Renal pelvis (tissue), 4 donors: ENCODE results near the gene HOXB4. TPM values are rescaled to one million over a fixed set of nuclear protein-coding genes. Genes with fewer than 3 reads are reported as not detected.

Source experiments
- DNase-seq: peaks from one replicate; pipeline ENCODE4 v3.0.0-alpha.2; 2013
- polyA plus RNA-seq, 3 donors: library from polyadenylated mRNA; unstranded; fragments of 120-200 nt; gene quantifications; one replicate each; pipeline ENCODE4 v1.2.1, GENCODE V29; 2013; ENCODE audit not compliant: insufficient read length in 3 of 3

HOXB4 gene
- polyA plus RNA-seq, 3 donors = 12.7 to 22.9 (median 21.9) TPM

DNA sequence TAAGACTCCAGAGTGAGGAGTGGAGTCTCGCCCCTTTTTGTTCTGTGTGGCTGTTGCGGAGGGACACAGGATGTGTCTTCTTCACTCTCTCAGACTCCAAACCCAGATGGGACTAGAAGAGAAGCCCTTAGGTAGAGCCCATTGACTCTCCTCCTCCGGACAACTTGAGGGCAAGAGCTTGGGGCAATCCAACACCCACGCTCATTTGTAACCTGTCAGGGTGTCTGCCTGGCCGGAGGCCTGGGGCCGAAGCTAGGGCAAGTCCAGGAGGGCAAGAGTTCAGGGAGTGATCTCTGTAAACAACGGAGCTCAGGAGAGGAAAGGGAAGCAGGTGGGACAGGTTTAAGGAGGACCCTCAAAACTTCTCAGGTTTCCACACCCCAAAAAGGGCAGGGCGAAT lies 45.9 kb downstream of the HOXB4 start:
- no peak for DNase-seq

DNA sequence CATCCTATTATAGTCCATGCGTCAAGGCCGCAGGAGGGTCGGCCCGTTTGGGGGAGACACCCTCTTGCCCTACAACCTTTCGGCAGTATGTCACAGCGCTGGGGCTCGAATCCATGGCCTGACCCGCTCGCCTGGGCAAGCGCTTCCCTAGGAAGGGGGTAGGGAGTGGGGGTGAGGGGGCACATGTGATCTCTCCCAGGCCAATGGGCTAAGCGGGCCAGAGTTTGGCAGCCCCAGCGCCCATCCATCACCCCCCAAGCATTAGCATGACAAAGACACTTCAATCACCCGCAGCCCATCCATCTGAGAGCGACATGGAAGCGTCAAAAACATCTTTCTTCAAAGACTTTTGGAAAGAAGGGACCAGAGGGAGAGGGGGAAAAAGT lies 47.3 kb downstream of the HOXB4 start, which contains the start of gene HOXB1:
Gene HOXB1 (minus strand): TSS at position 125 of the 386 bp plus-strand sequence. CDS start 107 bp downstream, at position 18.
- DNase-seq = no peak

DNA sequence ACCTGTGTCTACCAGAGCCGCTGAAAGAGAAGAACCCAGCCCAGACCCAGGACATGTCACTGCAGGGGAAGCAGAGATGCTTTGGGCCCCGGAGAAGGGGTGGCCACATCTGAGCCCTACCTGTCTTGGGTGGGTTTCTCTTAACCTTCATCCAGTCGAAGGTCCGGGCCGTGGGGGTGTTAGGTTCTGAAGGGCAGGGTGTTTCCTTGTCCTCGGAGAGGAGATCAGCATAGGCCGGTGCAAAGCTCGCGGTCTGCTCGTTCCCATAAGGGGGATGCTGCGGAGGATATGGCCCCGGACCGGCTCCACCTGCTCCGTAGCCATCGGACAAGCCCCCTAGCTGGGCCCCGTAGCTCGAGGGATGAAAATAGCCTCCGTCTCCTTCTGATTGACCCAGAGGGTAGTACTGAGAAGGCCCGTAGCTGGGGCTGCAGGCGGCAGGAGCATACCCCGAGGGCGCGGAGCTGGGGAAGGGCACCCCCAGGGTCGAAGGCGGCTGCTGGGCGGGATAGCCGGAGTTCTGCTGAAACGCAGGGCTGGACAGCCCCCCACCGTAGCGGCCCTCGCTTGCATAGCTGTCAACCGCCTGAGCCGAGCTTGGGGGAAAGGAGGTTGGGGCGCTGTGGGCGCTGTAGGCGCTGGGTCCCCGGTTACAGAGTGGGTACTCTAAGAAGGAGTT lies 47.8 kb downstream of the HOXB4 start:
- DNase-seq = no peak

DNA sequence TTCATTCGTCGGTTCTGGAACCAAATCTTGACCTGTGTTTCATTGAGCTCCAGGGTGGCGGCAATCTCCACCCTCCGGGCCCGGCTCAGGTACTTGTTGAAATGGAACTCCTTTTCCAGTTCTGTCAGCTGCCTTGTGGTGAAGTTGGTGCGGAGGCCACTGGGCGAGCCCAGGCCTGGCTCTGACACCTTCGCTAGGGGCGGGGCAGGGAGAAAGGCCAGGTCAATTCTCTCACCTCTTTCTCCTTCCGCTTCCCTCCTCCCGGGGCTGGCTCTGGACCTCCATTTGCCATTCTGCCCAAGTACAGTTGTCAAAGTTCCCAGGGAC lies 48.5 kb downstream of the HOXB4 start:
- no peak for DNase-seq

DNA sequence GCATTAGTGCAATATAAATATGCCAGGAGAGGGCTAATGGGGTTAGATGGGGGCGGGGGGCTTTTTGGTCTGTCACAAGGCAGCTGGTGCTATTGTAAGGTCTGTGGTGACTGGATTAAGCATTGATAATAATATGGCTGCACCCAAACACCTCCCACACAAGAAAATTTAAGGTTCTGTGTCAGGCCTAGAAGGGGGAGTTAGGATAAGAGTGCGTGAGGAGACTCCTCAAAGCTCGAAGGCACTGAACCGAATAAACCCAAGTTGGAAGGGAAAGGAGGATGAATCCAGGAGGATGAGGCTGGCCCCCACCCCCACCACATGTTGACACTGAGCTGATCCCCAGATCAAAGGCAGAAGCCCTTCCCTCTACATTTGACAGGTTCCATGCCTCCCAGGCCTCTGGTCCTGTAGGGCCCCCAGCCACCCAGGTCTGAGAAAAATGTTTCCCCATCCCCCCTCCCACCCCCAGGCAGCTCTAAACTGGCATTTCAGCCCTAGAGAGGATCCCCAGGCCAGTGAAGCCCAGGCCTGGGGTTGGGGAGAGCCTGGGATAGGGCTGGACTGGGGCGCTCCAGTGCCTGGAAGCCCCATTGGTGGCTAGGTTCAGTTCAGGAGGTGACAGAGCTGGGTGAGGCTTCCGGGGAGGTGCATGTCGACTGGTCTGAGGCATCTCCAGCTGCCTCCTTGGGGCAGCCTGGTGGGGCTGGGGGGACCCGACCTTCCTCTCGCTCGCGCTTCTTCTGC lies 49.0 kb downstream of the HOXB4 start:
- DNase-seq = no peak

DNA sequence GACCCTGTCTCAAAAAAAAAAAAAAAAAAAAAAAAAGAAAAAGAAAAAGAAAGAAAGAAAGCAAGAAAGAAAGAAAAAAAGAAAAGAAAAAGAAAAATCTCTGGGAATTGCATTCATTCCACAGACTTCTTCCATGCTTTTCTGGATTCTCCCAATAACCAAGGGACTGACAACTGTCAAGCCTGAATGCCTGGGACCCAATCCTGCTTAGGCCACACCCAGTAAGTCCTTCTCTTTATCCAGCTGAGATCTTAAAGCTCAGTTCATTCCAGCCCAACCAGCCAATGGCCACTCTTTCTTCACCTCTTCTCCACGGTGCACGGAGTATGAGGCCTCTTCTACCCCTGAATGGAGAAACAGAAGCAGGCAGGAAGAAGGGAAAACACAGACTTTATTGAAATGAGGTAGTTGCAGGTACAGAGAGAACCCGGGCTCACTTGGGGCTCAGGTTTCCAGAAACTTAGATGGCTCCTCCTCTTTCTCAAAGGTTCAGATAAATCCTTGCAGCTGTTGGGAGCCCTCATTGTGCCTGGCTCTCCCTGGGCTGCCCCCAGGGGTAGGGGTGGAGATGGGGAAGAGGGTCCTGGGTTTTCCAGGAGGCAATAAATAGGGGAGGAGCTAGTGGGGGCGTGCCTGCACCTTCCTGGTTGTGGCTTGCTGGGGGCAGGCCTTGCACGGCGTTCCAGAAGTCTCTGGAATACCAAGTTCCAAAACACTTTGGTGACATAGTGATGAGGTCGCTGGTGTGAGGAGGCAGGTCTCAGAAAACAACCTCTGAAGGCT lies 49.8 kb downstream of the HOXB4 start:
- DNase-seq = no peak

DNA sequence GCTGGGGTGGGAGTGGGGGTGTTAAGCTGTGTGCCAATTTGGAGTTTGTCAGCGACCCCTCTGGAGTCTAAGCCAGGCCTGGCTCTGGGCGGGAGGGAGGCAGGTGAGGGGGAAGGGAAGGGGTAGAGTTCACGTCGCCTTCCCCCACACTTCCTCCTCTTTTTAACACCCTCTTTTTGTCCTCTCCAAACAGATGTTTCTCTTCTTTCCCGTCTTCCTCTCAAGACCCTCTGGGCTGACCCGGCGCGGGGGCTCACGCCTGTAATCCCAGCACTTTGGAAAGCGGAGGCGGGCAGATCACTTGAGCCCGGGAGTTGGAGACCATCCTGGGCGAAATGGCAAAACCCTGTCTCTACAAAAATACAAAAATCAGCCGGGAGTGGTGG lies 50.6 kb downstream of the HOXB4 start:
- DNase-seq = no peak

DNA sequence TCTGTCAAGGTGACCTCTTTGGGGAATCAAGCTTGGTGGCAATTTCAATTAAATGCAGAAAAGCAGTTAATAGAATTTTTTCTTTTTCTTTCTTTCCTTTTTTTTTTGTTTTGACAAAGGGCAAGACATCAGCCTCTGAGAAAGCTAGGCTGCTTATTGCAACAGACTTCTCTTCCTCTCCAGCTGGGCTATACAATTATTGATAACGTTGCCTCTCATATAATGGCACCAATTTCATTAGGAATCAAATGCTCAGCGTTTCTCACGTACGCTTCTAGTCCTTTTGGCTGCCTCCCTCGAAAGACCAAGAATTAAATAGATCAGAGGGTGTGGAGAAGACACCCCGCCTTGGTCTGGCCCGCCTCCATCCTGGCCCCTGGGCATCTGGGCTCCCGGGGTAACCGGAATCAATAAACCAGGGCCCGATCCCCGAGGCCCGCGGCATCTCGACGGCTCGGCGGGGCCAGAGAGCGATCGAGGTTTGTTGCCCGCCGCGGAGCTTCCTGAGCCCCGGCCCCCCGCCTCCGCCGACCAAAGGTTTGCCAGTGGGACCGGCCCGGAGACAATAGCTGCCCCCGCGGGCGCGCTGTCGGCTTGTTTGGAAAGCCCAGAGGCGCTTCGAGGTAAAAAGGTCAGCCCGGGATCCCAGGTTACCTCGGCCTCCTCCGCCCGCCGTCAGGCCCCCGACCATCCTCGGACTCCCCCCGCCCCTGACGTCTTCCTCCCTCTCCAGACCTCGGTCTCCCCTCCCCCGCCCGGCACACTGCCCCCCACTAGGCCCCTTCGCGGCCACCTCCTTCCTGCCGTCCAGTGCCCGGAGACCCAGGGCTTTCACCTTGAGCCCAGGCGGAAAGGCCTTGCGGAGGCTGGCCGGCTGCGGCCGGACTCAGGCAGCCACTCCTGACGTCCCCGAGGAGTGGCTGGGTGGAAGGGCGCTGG lies 51.3 kb downstream of the HOXB4 start:
- no peak for DNase-seq

Other genes starting within 250 kb of the HOXB4 start
- 1 to 10 TPM; 9.0 to 9.9 (median 9.6) TPM for gene SKAP1, start 148.1 kb downstream of the HOXB4 start, polyA plus RNA-seq
- 1 to 10 TPM in 1 of 3 donors, under 1 TPM in 2; 0.16 to 1.0 (median 0.83) TPM for gene HOXB1, start 47.3 kb downstream of the HOXB4 start, polyA plus RNA-seq
- 10 to 100 TPM; 50.6 to 61.2 (median 58.4) TPM for gene HOXB2, start 33.2 kb downstream of the HOXB4 start, polyA plus RNA-seq
- 100 to 1,000 TPM; 135 to 254 (median 222) TPM for gene HOXB3, start 11.9 kb upstream of the HOXB4 start, polyA plus RNA-seq
- gene HOXB5, start 15.4 kb upstream of the HOXB4 start, polyA plus RNA-seq = 10 to 100 TPM; 36.1 to 48.2 (median 47.4) TPM
- 100 to 1,000 TPM; 113 to 154 (median 147) TPM for gene HOXB6, start 26.6 kb upstream of the HOXB4 start, polyA plus RNA-seq
- 10 to 100 TPM; 53.4 to 59.9 (median 55.3) TPM for gene HOXB7, start 32.7 kb upstream of the HOXB4 start, polyA plus RNA-seq
- 10 to 100 TPM; 57.9 to 64.7 (median 59.7) TPM for gene HOXB8, start 36.9 kb upstream of the HOXB4 start, polyA plus RNA-seq
- gene HOXB9, start 48.0 kb upstream of the HOXB4 start, polyA plus RNA-seq = 10 to 100 TPM; 68.2 to 73.4 (median 69.0) TPM
- not detected for gene PRAC1, start 144.2 kb upstream of the HOXB4 start, polyA plus RNA-seq
- not detected for gene PRAC2, start 144.8 kb upstream of the HOXB4 start, polyA plus RNA-seq
- not detected for gene HOXB13, start 150.4 kb upstream of the HOXB4 start, polyA plus RNA-seq
- gene TTLL6, start 238.9 kb upstream of the HOXB4 start, polyA plus RNA-seq = under 1 TPM; 0.34 to 0.52 (median 0.40) TPM